HG03103 (cell line): ENCODE measurements around the gene ANKAR.
A peak's percentile ranks its signal among the peaks of the same experiment; 100 is the strongest.
"Not testable (repeated sequence)": the region's sequence is repeated elsewhere in the genome, so short reads cannot be mapped to it uniquely, and the experiment has no call there.

Source experiments
- ATAC-seq: cut with Tn5 transposase; IDR thresholded peaks from one replicate; pipeline ENCODE4 v1.9.1; 2021; ENCODE audit warnings: low read depth; ENCODE audit not compliant: unreplicated experiment

Gene ANKAR

GRCh38 chr2:189674374-189675112 lies at the start of gene ANKAR:
Gene ANKAR (plus strand): TSS chr2:189674670. CDS start chr2:189676491, 1,821 bp downstream.
- ATAC-seq = peak; percentile 97

GRCh38 chr2:189625636-189626035 lies 48.8 kb upstream of the ANKAR start:
- no peak for ATAC-seq

GRCh38 chr2:189627789-189628188 lies 46.7 kb upstream of the ANKAR start:
- ATAC-seq = no peak

GRCh38 chr2:189628817-189629530 lies 45.5 kb upstream of the ANKAR start:
- no peak for ATAC-seq

- ATAC-seq = no peak
These were observed 44.7 kb upstream of the ANKAR start for GRCh38 chr2:189629531-189630453.

GRCh38 chr2:189631849-189632248 lies 42.6 kb upstream of the ANKAR start:
- no peak for ATAC-seq

GRCh38 chr2:189633392-189633811 lies 41.1 kb upstream of the ANKAR start:
- ATAC-seq = no peak

GRCh38 chr2:189635353-189635752 lies 39.1 kb upstream of the ANKAR start:
- no peak for ATAC-seq

- no peak for ATAC-seq
These were observed 36.0 kb upstream of the ANKAR start for GRCh38 chr2:189638301-189639006.

- ATAC-seq = no peak
These were observed 35.4 kb upstream of the ANKAR start for GRCh38 chr2:189639007-189639609.

GRCh38 chr2:189641002-189641401 lies 33.5 kb upstream of the ANKAR start:
- ATAC-seq = no peak

- no peak for ATAC-seq
These were observed 32.9 kb upstream of the ANKAR start for GRCh38 chr2:189641590-189641989.

GRCh38 chr2:189646521-189646920 lies 27.9 kb upstream of the ANKAR start:
- no peak for ATAC-seq

GRCh38 chr2:189648846-189649509 lies 25.5 kb upstream of the ANKAR start:
- no peak for ATAC-seq

- no peak for ATAC-seq
These were observed 23.2 kb upstream of the ANKAR start for GRCh38 chr2:189651284-189651683.

- ATAC-seq = not testable (repeated sequence)
These were observed 21.0 kb upstream of the ANKAR start for GRCh38 chr2:189653464-189653863.

GRCh38 chr2:189654641-189655040 lies 19.8 kb upstream of the ANKAR start:
- ATAC-seq = no peak

GRCh38 chr2:189657867-189658266 lies 16.6 kb upstream of the ANKAR start:
- ATAC-seq = peak; percentile 44
